HL-60/S4 treated with retinoic acid at 250 ng/mL for 4 days and 3 days (cell line): Measurements from ENCODE around the gene SPACA9.

Source experiments
- in situ Hi-C: fragments of 300-500 bp; cut with MboI; formaldehyde crosslinking; loops from 2 replicates; pipeline ENCODE4 v1.7.0; 2022; ENCODE audit warnings: low sequenced_read_pairs

The SPACA9 gene

GRCh38 chr9:132878695-132879456, at the start of gene SPACA9:
Gene SPACA9, plus strand, starts transcription at chr9:132878898. Its CDS starts 5,050 bp downstream, at chr9:132883948.
- in situ Hi-C loops, result no loop called here

GRCh38 chr9:132832171-132832881, 46.4 kb upstream of the SPACA9 start:
- in situ Hi-C loops, result no loop called here

- in situ Hi-C loops, result no loop called here
Observed at GRCh38 chr9:132833550-132834121, 45.1 kb upstream of the SPACA9 start.

- in situ Hi-C loops, result no loop called here
Observed at GRCh38 chr9:132834343-132834742, 44.4 kb upstream of the SPACA9 start.

- in situ Hi-C loops, result no loop called here
Observed at GRCh38 chr9:132837501-132838286, 41.0 kb upstream of the SPACA9 start.

GRCh38 chr9:132838291-132838690, 40.4 kb upstream of the SPACA9 start:
- in situ Hi-C loops, result no loop called here

- in situ Hi-C loops, result no loop called here
Observed at GRCh38 chr9:132840980-132841379, 37.7 kb upstream of the SPACA9 start.

- in situ Hi-C loops, result no loop called here
Observed at GRCh38 chr9:132842124-132843044, 36.3 kb upstream of the SPACA9 start.

GRCh38 chr9:132846109-132846917, 32.4 kb upstream of the SPACA9 start:
- in situ Hi-C loops, result no loop called here

- in situ Hi-C loops, result no loop called here
Observed at GRCh38 chr9:132846918-132847515, 31.7 kb upstream of the SPACA9 start.

- in situ Hi-C loops, result no loop called here
Observed at GRCh38 chr9:132849185-132849706, 29.5 kb upstream of the SPACA9 start.

- in situ Hi-C loops, result no loop called here
Observed at GRCh38 chr9:132853482-132853881, 25.2 kb upstream of the SPACA9 start.

GRCh38 chr9:132854832-132855231, 23.9 kb upstream of the SPACA9 start:
- in situ Hi-C loops, result no loop called here

- in situ Hi-C loops, result no loop called here
Observed at GRCh38 chr9:132855904-132856303, 22.8 kb upstream of the SPACA9 start.

GRCh38 chr9:132857031-132857430, 21.7 kb upstream of the SPACA9 start:
- in situ Hi-C loops, result no loop called here

GRCh38 chr9:132857616-132858342, 20.9 kb upstream of the SPACA9 start:
- in situ Hi-C loops, result no loop called here

- in situ Hi-C loops, result no loop called here
Observed at GRCh38 chr9:132858751-132859150, 19.9 kb upstream of the SPACA9 start.

- in situ Hi-C loops, result no loop called here
Observed at GRCh38 chr9:132861666-132862065, 17.0 kb upstream of the SPACA9 start.
